Neuron (in vitro differentiated cells): Measurements from ENCODE around the gene PKD2.

Experiments used
- H2AFZ ChIP-seq: one replicate; pipeline ENCODE4 v1.6.1; 2013; ENCODE audit warnings: low read depth, mild to moderate bottlenecking, inconsistent platforms, low read length, moderate library complexity
- H3K27me3 ChIP-seq: one replicate; pipeline ENCODE4 v1.6.1; 2013; ENCODE audit warnings: low read length; ENCODE audit not compliant: insufficient read depth
- H3K36me3 ChIP-seq: one replicate; pipeline ENCODE4 v1.6.1; 2013; ENCODE audit warnings: low read length; ENCODE audit not compliant: insufficient read depth
- H3K4me1 ChIP-seq: one replicate; pipeline ENCODE4 v1.6.1; 2013; ENCODE audit warnings: low read length; ENCODE audit not compliant: insufficient read depth
- H3K4me3 ChIP-seq: 2 replicates; pipeline ENCODE4 v1.5.1; 2013; ENCODE audit warnings: mild to moderate bottlenecking, low read length, moderate library complexity
- H3K9me3 ChIP-seq: one replicate; pipeline ENCODE4 v1.6.1; 2013; ENCODE audit warnings: low read length

The PKD2 gene

GRCh38 chr4:88007304-88008121, at the start of gene PKD2:
PKD2 (plus strand) TSS chr4:88007635; CDS start chr4:88007734, 99 bp downstream.
- no peaks in the 10 kb centered on the region for H3K9me3 ChIP-seq
- no peaks in the 10 kb centered on the region for H3K36me3 ChIP-seq
- peak within 1 kb of the TSS; percentile 94 for H2AFZ ChIP-seq
- H3K4me1 ChIP-seq, result peaks cover 17% of the 10 kb centered on the region
- H3K4me3 ChIP-seq, result peak within 1 kb of the TSS; percentile 60
- H3K27me3 ChIP-seq, result no peaks in the 10 kb centered on the region

GRCh38 chr4:87961993-87962392, 45.4 kb upstream of the PKD2 start:
- Histone ChIP-seq H3K4me1 (no peaks in the 10 kb centered on the region), H2AFZ (no peak overlapping the region), H3K4me3 (no peak overlapping the region), H3K27me3 (no peaks in the 10 kb centered on the region), H3K36me3 (no peaks in the 10 kb centered on the region), H3K9me3 (peaks cover 2% of the 10 kb centered on the region)

GRCh38 chr4:87962398-87963146, 44.9 kb upstream of the PKD2 start:
- Histone ChIP-seq H3K9me3 (peaks cover 2% of the 10 kb centered on the region), H3K4me1 (no peaks in the 10 kb centered on the region), H3K4me3 (no peak overlapping the region), H2AFZ (no peak overlapping the region), H3K27me3 (no peaks in the 10 kb centered on the region), H3K36me3 (no peaks in the 10 kb centered on the region)

- H2AFZ ChIP-seq, result no peak overlapping the region
- no peaks in the 10 kb centered on the region for H3K9me3 ChIP-seq
- H3K27me3 ChIP-seq, result no peaks in the 10 kb centered on the region
- no peaks in the 10 kb centered on the region for H3K36me3 ChIP-seq
- no peaks in the 10 kb centered on the region for H3K4me1 ChIP-seq
- H3K4me3 ChIP-seq, result no peak overlapping the region
Observed at GRCh38 chr4:87965501-87965975, 41.9 kb upstream of the PKD2 start.

- Histone ChIP-seq H3K36me3 (no peaks in the 10 kb centered on the region), H2AFZ (no peak overlapping the region), H3K4me3 (no peak overlapping the region), H3K4me1 (no peaks in the 10 kb centered on the region), H3K9me3 (no peaks in the 10 kb centered on the region), H3K27me3 (no peaks in the 10 kb centered on the region)
Observed at GRCh38 chr4:87966095-87966496, 41.3 kb upstream of the PKD2 start.

- Histone ChIP-seq H3K9me3 (no peaks in the 10 kb centered on the region), H3K36me3 (no peaks in the 10 kb centered on the region), H3K4me3 (no peak overlapping the region), H3K4me1 (no peaks in the 10 kb centered on the region), H3K27me3 (no peaks in the 10 kb centered on the region), H2AFZ (no peak overlapping the region)
Observed at GRCh38 chr4:87967193-87967592, 40.2 kb upstream of the PKD2 start.

GRCh38 chr4:87970121-87970520, 37.3 kb upstream of the PKD2 start:
- H2AFZ ChIP-seq, result no peak overlapping the region
- peaks cover 7% of the 10 kb centered on the region for H3K4me1 ChIP-seq
- H3K4me3 ChIP-seq, result no peak overlapping the region
- H3K9me3 ChIP-seq, result no peaks in the 10 kb centered on the region
- H3K36me3 ChIP-seq, result no peaks in the 10 kb centered on the region
- no peaks in the 10 kb centered on the region for H3K27me3 ChIP-seq

GRCh38 chr4:87971866-87972265, 35.6 kb upstream of the PKD2 start:
- no peak overlapping the region for H2AFZ ChIP-seq
- peaks cover 11% of the 10 kb centered on the region for H3K4me1 ChIP-seq
- H3K27me3 ChIP-seq, result no peaks in the 10 kb centered on the region
- no peaks in the 10 kb centered on the region for H3K36me3 ChIP-seq
- no peak overlapping the region for H3K4me3 ChIP-seq
- H3K9me3 ChIP-seq, result no peaks in the 10 kb centered on the region

GRCh38 chr4:87973283-87974169, 33.9 kb upstream of the PKD2 start:
- Histone ChIP-seq H2AFZ (peak overlapping the region; percentile 56), H3K27me3 (no peaks in the 10 kb centered on the region), H3K36me3 (no peaks in the 10 kb centered on the region), H3K4me3 (peak overlapping the region; percentile 40), H3K9me3 (no peaks in the 10 kb centered on the region), H3K4me1 (peaks cover 16% of the 10 kb centered on the region)

GRCh38 chr4:87974856-87975462, 32.5 kb upstream of the PKD2 start:
- H3K36me3 ChIP-seq, result no peaks in the 10 kb centered on the region
- peak overlapping the region; percentile 15 for H3K4me3 ChIP-seq
- peaks cover 16% of the 10 kb centered on the region for H3K4me1 ChIP-seq
- no peaks in the 10 kb centered on the region for H3K27me3 ChIP-seq
- no peak overlapping the region for H2AFZ ChIP-seq
- no peaks in the 10 kb centered on the region for H3K9me3 ChIP-seq

- Histone ChIP-seq H3K4me1 (peaks cover 16% of the 10 kb centered on the region), H3K27me3 (no peaks in the 10 kb centered on the region), H3K4me3 (peak within 1 kb of the TSS; percentile 15), H2AFZ (no peak within 1 kb of the TSS), H3K36me3 (no peaks in the 10 kb centered on the region), H3K9me3 (no peaks in the 10 kb centered on the region)
Observed at GRCh38 chr4:87975466-87975865, 32.0 kb upstream of the PKD2 start, which contains the start of gene SPP1. SPP1 (plus strand) TSS chr4:87975714; CDS start chr4:87976896, 1,182 bp downstream.

- H3K4me3 ChIP-seq, result no peak overlapping the region
- H2AFZ ChIP-seq, result no peak overlapping the region
- H3K27me3 ChIP-seq, result no peaks in the 10 kb centered on the region
- peaks cover 16% of the 10 kb centered on the region for H3K4me1 ChIP-seq
- no peaks in the 10 kb centered on the region for H3K36me3 ChIP-seq
- H3K9me3 ChIP-seq, result no peaks in the 10 kb centered on the region
Observed at GRCh38 chr4:87977521-87978278, 29.7 kb upstream of the PKD2 start.
